HG02938 (cell line): ENCODE data around the gene CLEC4F.
"Not testable (repeated sequence)": the region's sequence is repeated elsewhere in the genome, so short reads cannot be mapped to it uniquely, and the experiment has no call there.

ENCODE experiments used
- ATAC-seq: cut with Tn5 transposase; IDR thresholded peaks from one replicate; pipeline ENCODE4 v1.9.1; 2021; ENCODE audit warnings: mild to moderate bottlenecking, moderate library complexity; ENCODE audit not compliant: unreplicated experiment

The CLEC4F gene

GRCh38 chr2:70826696-70827350, 6.4 kb upstream of the CLEC4F start:
- ATAC-seq: no peak

GRCh38 chr2:70823249-70823648, 2.9 kb upstream of the CLEC4F start:
- ATAC-seq: no peak

GRCh38 chr2:70822843-70823242, 2.4 kb upstream of the CLEC4F start:
- ATAC-seq: no peak

- ATAC-seq: no peak
These were observed 3.0 kb downstream of the CLEC4F start for GRCh38 chr2:70817284-70817954.

- ATAC-seq: no peak
These were observed 3.7 kb downstream of the CLEC4F start for GRCh38 chr2:70816726-70817125.

- no peak for ATAC-seq
These were observed 11.1 kb downstream of the CLEC4F start for GRCh38 chr2:70808983-70809958.

GRCh38 chr2:70807828-70808118, 12.6 kb downstream of the CLEC4F start:
- no peak for ATAC-seq

GRCh38 chr2:70807102-70807827, 13.1 kb downstream of the CLEC4F start:
- no peak for ATAC-seq

GRCh38 chr2:70806620-70807019, 13.8 kb downstream of the CLEC4F start:
- no peak for ATAC-seq

GRCh38 chr2:70806013-70806412, 14.4 kb downstream of the CLEC4F start:
- ATAC-seq: no peak

- ATAC-seq: no peak
These were observed 18.7 kb downstream of the CLEC4F start for GRCh38 chr2:70801607-70802263.

- no peak for ATAC-seq
These were observed 20.7 kb downstream of the CLEC4F start for GRCh38 chr2:70799706-70800105.

GRCh38 chr2:70797996-70798395, 22.4 kb downstream of the CLEC4F start:
- not testable (repeated sequence) for ATAC-seq

GRCh38 chr2:70797506-70797905, 22.9 kb downstream of the CLEC4F start:
- no peak for ATAC-seq

- ATAC-seq: no peak
These were observed 24.1 kb downstream of the CLEC4F start for GRCh38 chr2:70796262-70796661.

GRCh38 chr2:70795164-70795995, 25.0 kb downstream of the CLEC4F start:
- no peak for ATAC-seq

- ATAC-seq: no peak
These were observed 26.9 kb downstream of the CLEC4F start for GRCh38 chr2:70793450-70793849.

- no peak for ATAC-seq
These were observed 30.1 kb downstream of the CLEC4F start, which contains the start of gene FIGLA for GRCh38 chr2:70790136-70790828. Gene FIGLA (minus strand): TSS chr2:70790643. CDS start chr2:70790638, 5 bp downstream.
